Adrenal gland (tissue), 12 donors: ENCODE measurements around the gene LMO7. TPM values are rescaled to one million over a fixed set of nuclear protein-coding genes. Genes with fewer than 3 reads are reported as not detected.

Experiments used
- DNase-seq, 7 donors: peaks; one replicate each; pipeline ENCODE4 v3.0.0-alpha.2; 2019 to 2020
- H3K27ac ChIP-seq, 5 donors: fragments of 200-600 bp; sonication (generic) in 4 of 5; 1 replicate in 3 of 5; 2 replicates in 2 of 5; pipeline versions ENCODE4 v1.5.1 to v1.8.0; 2016 to 2020; ENCODE audit warnings: mild to moderate bottlenecking in 1 of 5
- H3K27me3 ChIP-seq: fragments of 200-600 bp; 2 replicates; pipeline ENCODE4 v1.8.0; 2021
- H3K36me3 ChIP-seq, 2 donors: fragments of 200-600 bp; replicated peaks in 1 of 2; 1 replicate in 1 of 2; 2 replicates in 1 of 2; pipeline versions ENCODE4 v1.5.1 to v1.8.0; 2018 to 2022
- H3K4me1 ChIP-seq, 2 donors: fragments of 200-600 bp; replicated peaks in 1 of 2; 1 replicate in 1 of 2; 2 replicates in 1 of 2; pipeline versions ENCODE4 v1.5.1 to v1.8.0; 2018 to 2021
- H3K4me3 ChIP-seq, 4 donors: fragments of 200-600 bp; sonication (generic) in 3 of 4; one replicate each; pipeline ENCODE4 v1.5.1; 2016 to 2018
- H3K9me3 ChIP-seq, 3 donors: fragments of 200-600 bp; sonication (generic) in 1 of 3; replicated peaks in 1 of 3; 1 replicate in 2 of 3; 2 replicates in 1 of 3; pipeline versions ENCODE4 v1.5.1 to v1.8.0; 2016 to 2021
- POLR2A ChIP-seq, 2 donors: fragments of 450-650 bp; IDR thresholded peaks; one replicate each; pipeline ENCODE4 v1.6.1; 2017; ENCODE audit warnings: antibody characterized with exemption in 2 of 2, mild to moderate bottlenecking in 2 of 2, moderate library complexity in 1 of 2
- WGBS, 4 donors: extraction: QIAGEN DNeasy Blood & Tissue Kit in 2 of 4; methylation state at CpG; one replicate each; pipeline versions ENCODE4 v1.1.5 to v1.1.7; 2013 to 2017; 5-methylcytosine and 5-hydroxymethylcytosine counted together
- intact Hi-C, 2 donors: fragments of 100-400 bp; cut with DNase I; formaldehyde crosslinking; loops; one replicate each; pipeline versions ENCODE4 v1.14.1 to v1.15.0; 2022 to 2023
- polyA plus RNA-seq, 3 donors: library from polyadenylated mRNA; stranded (reverse); fragments of 200-250 nt in 2 of 3; fragments of 350-450 nt in 1 of 3; fragmentation: Illumina TruSeq in 1 of 3; extraction: RNeasy Lipid Tissue Mini Kit (QIAGEN cat#74804) in 1 of 3; gene quantifications; one replicate each; pipeline ENCODE4 v1.2.3, GENCODE V29; 2013 to 2014
- total RNA-seq, 9 donors: library from RNA; depleted of rRNA in 4 of 9; stranded (reverse); fragments of >200 nt in 4 of 9; fragments of 120-200 nt in 1 of 9; fragmentation: NEBNext Ultra II Directional in 1 of 9; extraction: Animal tissue kit (Norgen Biotek cat#: 25700) in 1 of 9; gene quantifications; one replicate each; pipeline versions ENCODE4 v1.1.0 to v1.2.4, GENCODE V29; 2013 to 2023
- TF ChIP-seq, protein P1 (sequence below), 6 experiments: fragments of 450-650 bp in 4 of 6; fragments of 200-600 bp in 2 of 6; sonication (generic) in 1 of 6; IDR thresholded peaks; 1 replicate in 5 of 6; 2 replicates in 1 of 6; pipeline versions ENCODE4 v1.5.1 to v1.8.0; 2016 to 2021; ENCODE audit warnings: antibody characterized with exemption in 6 of 6, mild to moderate bottlenecking in 2 of 6, moderate library complexity in 1 of 6
- donor health status: healthy with polysubstance abuse.
- donor health status: Bipolar disorder and iron deficiency.
- donor health status: DM: yes; HTN: yes; CAD: no.
- donor health status: DM: no; HTN: no; CAD: no.
- donor health status: DM: no; HTN: no; CAD: no.
- donor health status: DM: yes; HTN: yes; CAD: no.

Gene LMO7
- total and polyA plus RNA-seq, 12 donors: 7.4 to 39.7 (median 11.4) TPM

DNA sequence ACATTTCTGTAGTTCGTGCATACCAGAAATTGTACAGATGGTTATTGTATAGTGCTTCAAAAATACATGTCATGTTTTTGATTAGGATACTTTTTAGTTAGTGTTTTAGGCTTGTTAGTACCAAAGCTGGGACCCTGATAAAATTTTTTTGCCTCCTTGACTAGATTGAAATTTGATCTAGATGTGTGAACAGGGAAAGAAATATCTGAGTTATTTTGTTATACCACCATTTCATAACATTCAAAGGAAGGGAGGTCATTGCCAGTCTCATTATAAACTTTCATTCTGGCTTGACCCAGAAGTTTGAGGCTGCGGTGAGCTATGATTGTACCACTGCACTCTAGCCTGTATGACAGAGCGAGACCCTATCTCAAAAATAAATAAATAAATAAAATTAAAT is 9.0 kb downstream of the LMO7 start:
- no peaks in the 10 kb centered on the region for H3K9me3 ChIP-seq
- H3K36me3 ChIP-seq: no peaks in the 10 kb centered on the region
- no peaks in the 10 kb centered on the region for H3K4me1 ChIP-seq
- intact Hi-C loops: no loop called here
- H3K27me3 ChIP-seq: no peaks in the 10 kb centered on the region
- TF ChIP-seq, protein P1, sequence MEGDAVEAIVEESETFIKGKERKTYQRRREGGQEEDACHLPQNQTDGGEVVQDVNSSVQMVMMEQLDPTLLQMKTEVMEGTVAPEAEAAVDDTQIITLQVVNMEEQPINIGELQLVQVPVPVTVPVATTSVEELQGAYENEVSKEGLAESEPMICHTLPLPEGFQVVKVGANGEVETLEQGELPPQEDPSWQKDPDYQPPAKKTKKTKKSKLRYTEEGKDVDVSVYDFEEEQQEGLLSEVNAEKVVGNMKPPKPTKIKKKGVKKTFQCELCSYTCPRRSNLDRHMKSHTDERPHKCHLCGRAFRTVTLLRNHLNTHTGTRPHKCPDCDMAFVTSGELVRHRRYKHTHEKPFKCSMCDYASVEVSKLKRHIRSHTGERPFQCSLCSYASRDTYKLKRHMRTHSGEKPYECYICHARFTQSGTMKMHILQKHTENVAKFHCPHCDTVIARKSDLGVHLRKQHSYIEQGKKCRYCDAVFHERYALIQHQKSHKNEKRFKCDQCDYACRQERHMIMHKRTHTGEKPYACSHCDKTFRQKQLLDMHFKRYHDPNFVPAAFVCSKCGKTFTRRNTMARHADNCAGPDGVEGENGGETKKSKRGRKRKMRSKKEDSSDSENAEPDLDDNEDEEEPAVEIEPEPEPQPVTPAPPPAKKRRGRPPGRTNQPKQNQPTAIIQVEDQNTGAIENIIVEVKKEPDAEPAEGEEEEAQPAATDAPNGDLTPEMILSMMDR (IDR thresholded peaks at IDR 0.05): no peak
- no peak for TF ChIP-seq POLR2A (IDR thresholded peaks at IDR 0.05)
- no peak for DNase-seq
- H3K27ac ChIP-seq: no peak overlapping the region
- 89 to 98% (median 94%) methylated on average over 3 of the region's 3 CpGs for WGBS, 4 donors
- no peak overlapping the region for H3K4me3 ChIP-seq

DNA sequence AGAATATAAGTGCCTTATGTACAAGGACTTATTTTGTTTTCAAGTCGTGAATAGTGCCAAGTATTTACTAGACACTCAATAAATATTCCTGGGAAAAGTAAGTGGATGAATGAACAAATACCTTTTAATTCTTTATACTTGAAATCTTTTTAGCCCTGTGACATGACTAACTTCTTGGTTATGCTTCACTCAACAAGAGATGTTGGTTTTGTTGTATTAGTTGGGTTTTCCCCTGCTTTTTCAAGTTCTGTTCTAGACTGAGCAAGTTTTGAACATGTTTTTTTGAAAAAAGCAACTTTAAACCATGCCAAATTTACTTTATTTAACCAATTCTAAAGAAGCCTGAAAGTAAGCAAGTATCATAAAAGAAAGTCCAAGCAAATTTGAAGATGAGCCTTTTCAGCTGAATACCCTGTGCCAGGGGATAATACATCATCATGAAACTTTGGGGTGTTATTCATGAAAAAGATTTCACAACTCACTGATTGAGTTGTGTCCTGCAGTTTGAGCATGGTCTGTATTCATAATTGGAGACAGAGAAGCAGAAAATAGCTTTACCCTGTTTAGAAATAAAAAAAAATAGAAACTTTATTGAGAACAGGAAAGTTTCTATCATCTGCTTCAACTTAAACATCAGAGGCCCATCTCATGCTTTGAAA is 11.1 kb downstream of the LMO7 start:
- intact Hi-C loops: no loop called here
- H3K4me3 ChIP-seq: no peak overlapping the region
- no peak for DNase-seq
- no peak overlapping the region for H3K27ac ChIP-seq
- H3K36me3 ChIP-seq: no peaks in the 10 kb centered on the region
- whole genome bisulfite sequencing, 4 donors: 89 to 100% (median 95%) methylated on average over 1 of the region's 1 CpG
- no peaks in the 10 kb centered on the region for H3K4me1 ChIP-seq
- no peaks in the 10 kb centered on the region for H3K9me3 ChIP-seq
- H3K27me3 ChIP-seq: no peaks in the 10 kb centered on the region
- no peak for TF ChIP-seq POLR2A (IDR thresholded peaks at IDR 0.05)
- TF ChIP-seq, protein P1 (IDR thresholded peaks at IDR 0.05): no peak

- no peaks in the 10 kb centered on the region for H3K36me3 ChIP-seq
- no peak overlapping the region for H3K4me3 ChIP-seq
- no peak for DNase-seq
- WGBS, 4 donors: 93 to 99% (median 95%) methylated on average over 2 of the region's 2 CpGs
- no peaks in the 10 kb centered on the region for H3K27me3 ChIP-seq
- TF ChIP-seq POLR2A (IDR thresholded peaks at IDR 0.05): no peak
- TF ChIP-seq, protein P1 (IDR thresholded peaks at IDR 0.05): no peak
- no peak overlapping the region for H3K27ac ChIP-seq
- H3K9me3 ChIP-seq: no peaks in the 10 kb centered on the region
- intact Hi-C loops: no loop called here
- H3K4me1 ChIP-seq: no peaks in the 10 kb centered on the region
Measured at GRCh38 chr13:75648446-75648845, 12.3 kb downstream of the LMO7 start.

DNA sequence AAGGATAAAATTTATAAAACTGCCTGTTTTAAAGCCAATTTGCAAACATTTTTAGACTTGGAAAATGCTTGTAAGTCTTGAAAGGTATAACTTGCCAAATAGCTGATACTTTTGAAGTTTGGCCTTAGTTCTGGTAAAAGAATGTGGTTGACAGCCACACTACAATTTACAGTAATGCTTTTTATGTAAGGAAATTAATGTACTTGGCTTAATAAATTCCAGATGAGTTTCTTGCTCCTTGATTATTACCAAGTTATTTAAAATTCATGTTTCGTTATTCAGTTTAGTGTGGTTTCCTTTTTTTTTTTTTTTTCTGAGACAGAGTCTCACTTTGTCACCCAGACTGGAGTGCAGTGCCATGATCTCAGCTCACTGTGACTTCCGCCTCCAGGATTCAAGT is 14.9 kb downstream of the LMO7 start:
- no peak for DNase-seq
- WGBS, 4 donors: 84 to 96% (median 93%) methylated on average over 2 of the region's 2 CpGs

More for the DNA sequence above, 14.9 kb downstream of the LMO7 start:
- Histone ChIP-seq H3K4me1 (no peaks in the 10 kb centered on the region), H3K27me3 (no peaks in the 10 kb centered on the region), H3K36me3 (no peaks in the 10 kb centered on the region), H3K27ac (no peak overlapping the region), H3K9me3 (no peaks in the 10 kb centered on the region), H3K4me3 (no peak overlapping the region)
- intact Hi-C loops: no loop called here
- TF ChIP-seq, protein P1 (IDR thresholded peaks at IDR 0.05): no peak
- no peak for TF ChIP-seq POLR2A (IDR thresholded peaks at IDR 0.05)
